VCaP (cell line): ENCODE data around the gene ACP6.

Experiments
- H3K27ac ChIP-seq: fragments of 450-650 bp; 2 replicates; pipeline ENCODE4 v1.5.1; 2017
- TF ChIP-seq, protein P1 (sequence below): fragments of 450-650 bp; conservative IDR thresholded peaks from 2 replicates; pipeline ENCODE4 v1.5.1; 2017; ENCODE audit warnings: mild to moderate bottlenecking, moderate library complexity

ACP6 gene

DNA sequence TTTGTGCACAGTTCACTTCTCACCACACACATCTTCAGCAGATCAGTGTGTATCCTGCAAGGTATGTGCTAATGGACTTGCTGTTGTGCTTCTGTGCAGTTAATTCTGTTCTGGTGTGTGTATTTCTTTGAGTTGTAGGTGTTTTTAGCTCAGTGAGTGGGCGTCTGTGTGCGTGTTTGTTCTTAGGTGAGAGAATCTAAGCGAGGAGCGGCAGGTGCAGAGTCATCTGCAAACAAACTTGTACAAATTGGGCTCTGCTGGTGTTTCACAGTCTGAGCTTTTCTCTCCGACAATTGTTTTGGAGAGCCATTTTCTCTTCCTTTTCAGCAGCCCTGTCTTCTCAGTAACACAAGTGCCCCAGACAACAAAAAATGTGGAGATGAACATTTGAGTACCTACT is 43.6 kb downstream of the ACP6 start:
- peak overlapping the region; percentile 79 for H3K27ac ChIP-seq
- TF ChIP-seq, protein P1, sequence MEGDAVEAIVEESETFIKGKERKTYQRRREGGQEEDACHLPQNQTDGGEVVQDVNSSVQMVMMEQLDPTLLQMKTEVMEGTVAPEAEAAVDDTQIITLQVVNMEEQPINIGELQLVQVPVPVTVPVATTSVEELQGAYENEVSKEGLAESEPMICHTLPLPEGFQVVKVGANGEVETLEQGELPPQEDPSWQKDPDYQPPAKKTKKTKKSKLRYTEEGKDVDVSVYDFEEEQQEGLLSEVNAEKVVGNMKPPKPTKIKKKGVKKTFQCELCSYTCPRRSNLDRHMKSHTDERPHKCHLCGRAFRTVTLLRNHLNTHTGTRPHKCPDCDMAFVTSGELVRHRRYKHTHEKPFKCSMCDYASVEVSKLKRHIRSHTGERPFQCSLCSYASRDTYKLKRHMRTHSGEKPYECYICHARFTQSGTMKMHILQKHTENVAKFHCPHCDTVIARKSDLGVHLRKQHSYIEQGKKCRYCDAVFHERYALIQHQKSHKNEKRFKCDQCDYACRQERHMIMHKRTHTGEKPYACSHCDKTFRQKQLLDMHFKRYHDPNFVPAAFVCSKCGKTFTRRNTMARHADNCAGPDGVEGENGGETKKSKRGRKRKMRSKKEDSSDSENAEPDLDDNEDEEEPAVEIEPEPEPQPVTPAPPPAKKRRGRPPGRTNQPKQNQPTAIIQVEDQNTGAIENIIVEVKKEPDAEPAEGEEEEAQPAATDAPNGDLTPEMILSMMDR: no peak

DNA sequence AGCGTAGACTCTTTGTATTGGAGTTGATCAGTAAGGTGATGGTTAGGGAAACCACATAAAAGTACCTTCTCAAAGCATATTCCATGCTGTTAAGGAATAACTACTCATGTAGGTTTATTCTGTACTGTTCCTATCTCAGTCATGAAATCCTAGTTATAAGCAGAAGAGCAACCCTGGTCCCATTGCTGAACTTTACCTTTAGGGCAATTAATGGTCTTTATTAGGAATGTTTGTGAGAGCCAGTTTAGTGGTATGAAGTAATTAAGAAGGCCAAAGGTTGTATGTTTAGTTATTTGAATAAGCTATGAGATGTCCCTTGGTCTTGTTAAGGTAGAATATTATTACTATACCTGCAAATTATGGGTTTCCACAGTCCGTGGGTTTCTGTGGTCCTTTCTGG is 44.0 kb downstream of the ACP6 start:
- TF ChIP-seq, protein P1: no peak
- peak overlapping the region; percentile 79 for H3K27ac ChIP-seq

DNA sequence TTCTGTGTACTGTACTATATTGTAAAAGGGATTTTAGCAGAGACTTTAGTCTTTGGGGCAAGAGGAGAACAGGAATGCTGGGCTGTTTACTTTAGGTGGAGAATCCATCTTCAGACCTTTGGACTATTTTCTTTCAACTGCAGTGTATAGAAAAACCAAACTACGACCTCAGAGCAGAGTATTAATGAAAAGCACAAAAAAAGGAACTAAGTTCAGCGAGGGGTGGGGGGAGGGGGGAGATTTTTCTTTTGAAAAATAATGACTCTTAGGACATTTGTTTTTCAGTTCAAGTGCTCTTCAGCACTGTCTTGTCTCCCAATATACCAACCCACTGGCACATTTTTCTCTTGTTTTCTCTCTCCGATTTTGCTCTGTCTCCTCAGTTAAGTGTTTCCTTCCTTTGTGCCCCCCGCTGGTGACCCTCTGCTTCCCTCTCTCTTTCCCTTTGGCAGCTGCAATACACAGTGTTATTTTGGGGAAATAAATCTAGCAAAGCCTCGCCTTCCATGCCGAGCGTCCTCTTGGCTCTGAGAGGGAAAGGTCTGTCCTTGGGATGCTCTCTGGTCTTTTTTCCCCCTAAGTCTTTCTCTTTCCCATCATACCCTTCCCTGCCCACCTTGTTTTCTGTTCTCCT is 44.8 kb downstream of the ACP6 start:
- TF ChIP-seq, protein P1: no peak
- peak overlapping the region; percentile 79 for H3K27ac ChIP-seq

DNA sequence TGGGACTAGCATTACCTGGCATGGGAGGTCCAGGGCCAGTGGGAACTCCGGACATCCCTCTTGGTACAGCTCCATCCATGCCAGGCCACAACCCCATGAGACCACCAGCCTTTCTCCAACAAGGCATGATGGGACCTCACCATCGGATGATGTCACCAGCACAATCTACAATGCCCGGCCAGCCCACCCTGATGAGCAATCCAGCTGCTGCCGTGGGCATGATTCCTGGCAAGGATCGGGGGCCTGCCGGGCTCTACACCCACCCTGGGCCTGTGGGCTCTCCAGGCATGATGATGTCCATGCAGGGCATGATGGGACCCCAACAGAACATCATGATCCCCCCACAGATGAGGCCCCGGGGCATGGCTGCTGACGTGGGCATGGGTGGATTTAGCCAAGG is 45.8 kb downstream of the ACP6 start:
- TF ChIP-seq, protein P1: no peak
- H3K27ac ChIP-seq: no peak overlapping the region

DNA sequence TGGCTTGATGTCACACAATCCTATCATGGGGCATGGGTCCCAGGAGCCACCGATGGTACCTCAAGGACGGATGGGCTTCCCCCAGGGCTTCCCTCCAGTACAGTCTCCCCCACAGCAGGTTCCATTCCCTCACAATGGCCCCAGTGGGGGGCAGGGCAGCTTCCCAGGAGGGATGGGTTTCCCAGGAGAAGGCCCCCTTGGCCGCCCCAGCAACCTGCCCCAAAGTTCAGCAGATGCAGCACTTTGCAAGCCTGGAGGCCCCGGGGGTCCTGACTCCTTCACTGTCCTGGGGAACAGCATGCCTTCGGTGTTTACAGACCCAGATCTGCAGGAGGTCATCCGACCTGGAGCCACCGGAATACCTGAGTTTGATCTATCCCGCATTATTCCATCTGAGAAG is 46.3 kb downstream of the ACP6 start:
- H3K27ac ChIP-seq: no peak overlapping the region
- TF ChIP-seq, protein P1: no peak

DNA sequence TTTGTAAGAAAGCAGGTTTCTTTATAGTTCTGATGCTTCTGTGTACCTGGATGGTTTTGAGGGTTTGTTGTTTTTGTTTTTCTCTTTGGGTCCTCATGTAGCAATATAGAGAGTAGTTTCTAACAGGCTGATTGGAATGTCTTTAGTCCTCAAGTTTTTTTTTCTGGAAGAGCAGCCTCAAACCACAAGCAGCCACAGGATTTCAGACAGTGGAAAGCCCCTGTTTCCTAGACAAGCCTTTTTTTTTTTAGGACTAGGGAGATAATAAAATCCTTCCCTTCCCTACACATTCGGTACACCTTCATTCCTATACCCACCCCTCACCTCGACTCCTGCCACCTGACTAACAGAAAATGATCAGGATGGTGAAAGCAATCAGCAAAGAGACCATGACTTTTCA is 47.6 kb downstream of the ACP6 start:
- H3K27ac ChIP-seq: no peak overlapping the region
- TF ChIP-seq, protein P1: no peak

DNA sequence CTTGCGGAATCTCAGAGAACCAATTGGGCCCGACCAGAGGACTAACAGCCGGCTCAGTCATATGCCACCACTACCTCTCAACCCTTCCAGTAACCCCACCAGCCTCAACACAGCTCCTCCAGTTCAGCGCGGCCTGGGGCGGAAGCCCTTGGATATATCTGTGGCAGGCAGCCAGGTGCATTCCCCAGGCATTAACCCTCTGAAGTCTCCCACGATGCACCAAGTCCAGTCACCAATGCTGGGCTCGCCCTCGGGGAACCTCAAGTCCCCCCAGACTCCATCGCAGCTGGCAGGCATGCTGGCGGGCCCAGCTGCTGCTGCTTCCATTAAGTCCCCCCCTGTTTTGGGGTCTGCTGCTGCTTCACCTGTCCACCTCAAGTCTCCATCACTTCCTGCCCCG is 49.8 kb downstream of the ACP6 start:
- no peak overlapping the region for H3K27ac ChIP-seq
- TF ChIP-seq, protein P1: no peak
